Activated T-helper 9 cell treated with anti-CD3 and anti-CD28 coated beads, Interleukin-2, amount 50 U/mL, for 16 hours (primary cell): Measurements from ENCODE around the gene MCRS1.

ENCODE experiments used
- DNase-seq: peaks from one replicate; pipeline ENCODE4 v3.0.0-alpha.2; 2020; ENCODE audit warnings: low read depth

Gene MCRS1

DNA sequence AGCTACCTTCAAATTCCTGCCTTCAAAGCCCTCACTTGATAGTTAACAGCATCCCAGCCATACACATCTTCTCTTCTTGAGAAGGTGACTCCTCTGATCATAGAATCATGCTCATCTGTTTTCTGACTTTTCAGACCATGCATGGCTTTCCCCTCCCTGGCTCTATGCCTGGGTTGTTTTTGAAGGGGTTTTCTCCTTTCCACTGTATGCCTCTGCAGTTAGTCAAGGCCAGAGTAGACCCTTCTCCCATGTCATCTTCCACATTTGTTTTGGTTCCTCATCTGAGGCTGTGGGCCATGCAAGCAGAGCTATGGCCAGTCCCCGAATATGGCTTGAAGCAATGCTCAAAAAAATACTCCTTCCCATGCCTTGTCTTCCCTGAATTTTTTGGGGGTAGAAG lies 14.3 kb upstream of the MCRS1 start:
- no peak for DNase-seq

DNA sequence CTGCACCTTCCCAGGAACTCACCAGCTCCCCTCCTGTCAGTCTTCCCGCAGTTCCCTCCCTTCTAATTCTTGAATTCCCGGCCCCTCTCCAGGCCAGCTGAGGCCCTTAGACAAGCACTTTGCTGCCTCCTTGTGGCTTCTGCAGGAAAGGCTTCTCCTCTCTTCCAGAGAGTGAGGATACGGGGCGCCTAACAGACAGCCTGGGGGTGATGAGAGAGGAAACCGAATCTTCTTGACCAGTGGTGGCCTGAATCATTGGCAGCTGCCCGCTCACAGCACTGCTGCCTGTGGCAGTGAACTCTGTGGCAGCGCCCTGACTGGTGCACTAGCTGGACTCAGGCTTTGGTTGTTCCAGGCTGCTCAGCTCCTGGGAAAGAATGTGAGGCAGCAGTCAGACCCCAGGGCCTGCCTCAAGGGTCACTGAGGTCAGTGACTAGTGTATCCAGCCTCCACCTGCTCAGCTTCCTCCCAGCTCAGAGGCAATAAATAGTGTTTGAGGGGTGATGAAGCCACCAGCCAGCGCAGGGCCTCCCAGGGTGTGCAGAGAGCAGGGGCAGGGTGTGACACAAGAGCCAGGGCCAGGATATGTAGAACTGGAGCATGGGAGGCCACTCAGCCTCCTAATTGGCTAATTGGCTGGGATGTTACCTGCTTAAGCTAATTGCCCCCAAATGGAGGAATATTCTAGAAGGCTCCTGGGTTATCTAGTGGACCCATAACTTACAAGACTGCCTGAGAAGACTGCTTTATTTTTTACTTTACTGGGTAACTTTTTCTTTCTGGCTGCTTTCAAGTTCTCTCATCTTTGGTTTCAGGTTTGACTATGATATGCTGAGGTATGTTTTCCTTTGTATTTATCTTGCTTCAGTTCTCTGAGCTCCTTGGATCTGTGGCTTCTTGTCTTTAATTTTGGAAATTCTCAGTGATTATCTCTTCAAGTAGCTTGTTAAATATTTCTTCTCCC lies 12.9 kb upstream of the MCRS1 start:
- DNase-seq: peak; percentile 12

DNA sequence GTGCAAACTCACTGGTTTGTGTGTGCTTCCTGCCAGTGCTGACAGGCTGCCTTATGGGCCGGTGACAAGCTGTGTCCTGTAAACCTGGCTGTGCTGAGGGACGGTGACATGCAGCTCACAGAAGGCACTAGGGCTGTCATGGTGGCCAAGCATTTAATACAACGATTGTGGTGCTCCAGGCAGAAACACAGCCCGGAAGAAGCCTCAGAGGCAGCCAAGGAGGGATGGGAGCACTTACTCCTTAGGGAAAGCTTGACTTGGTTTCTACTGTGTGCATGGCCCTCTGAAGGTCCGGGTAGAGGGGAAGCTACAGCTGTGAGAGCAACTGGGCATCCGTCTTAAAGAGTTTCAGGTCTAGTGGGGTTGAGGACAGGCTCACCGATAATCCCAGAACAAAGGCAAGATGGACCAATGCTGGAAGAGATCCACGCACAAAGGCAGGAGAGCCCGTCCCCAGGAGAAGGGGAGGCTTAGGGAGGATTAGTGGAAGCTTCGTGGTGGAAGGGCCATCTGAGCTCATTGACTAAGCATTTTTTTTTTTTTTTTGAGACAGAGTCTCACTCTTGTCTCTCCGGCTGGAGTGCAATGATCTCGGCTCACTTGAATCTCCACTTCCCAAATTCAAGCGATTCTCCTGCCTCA lies 10.7 kb upstream of the MCRS1 start:
- DNase-seq: no peak

DNA sequence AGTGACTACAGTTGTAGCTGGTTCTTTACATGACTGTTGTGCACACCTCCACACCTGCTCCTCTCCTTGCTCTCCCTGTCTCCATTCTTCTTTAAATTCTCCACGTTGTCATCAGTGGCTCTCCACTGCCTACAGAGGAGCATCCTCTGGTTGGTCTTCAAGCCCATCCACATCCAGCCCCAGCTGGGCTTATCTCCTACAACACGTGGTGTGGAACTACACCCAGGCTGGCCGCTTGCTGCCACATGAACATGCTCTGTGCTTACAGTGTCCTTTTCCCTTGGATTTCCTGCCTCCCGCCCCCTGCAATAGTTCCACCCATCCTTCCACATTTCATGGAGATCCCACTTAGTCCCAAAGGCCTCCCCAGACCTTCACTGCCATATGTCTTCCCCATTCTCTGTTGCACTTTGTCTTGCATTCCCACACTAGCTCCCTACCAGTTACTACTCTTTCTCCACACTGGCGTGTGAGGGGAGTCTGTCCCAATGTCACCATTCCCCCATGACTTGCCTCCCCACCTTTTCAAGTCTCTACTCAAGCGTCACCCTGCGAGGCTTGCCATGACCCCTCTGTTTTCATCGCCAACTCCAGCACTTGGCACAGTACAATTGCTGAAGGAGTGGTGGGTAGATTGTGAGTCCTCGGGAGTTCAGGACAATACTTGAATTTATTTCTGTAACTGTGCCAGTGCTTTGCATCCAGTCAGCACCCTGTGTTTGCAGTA lies 9.8 kb upstream of the MCRS1 start:
- no peak for DNase-seq

DNA sequence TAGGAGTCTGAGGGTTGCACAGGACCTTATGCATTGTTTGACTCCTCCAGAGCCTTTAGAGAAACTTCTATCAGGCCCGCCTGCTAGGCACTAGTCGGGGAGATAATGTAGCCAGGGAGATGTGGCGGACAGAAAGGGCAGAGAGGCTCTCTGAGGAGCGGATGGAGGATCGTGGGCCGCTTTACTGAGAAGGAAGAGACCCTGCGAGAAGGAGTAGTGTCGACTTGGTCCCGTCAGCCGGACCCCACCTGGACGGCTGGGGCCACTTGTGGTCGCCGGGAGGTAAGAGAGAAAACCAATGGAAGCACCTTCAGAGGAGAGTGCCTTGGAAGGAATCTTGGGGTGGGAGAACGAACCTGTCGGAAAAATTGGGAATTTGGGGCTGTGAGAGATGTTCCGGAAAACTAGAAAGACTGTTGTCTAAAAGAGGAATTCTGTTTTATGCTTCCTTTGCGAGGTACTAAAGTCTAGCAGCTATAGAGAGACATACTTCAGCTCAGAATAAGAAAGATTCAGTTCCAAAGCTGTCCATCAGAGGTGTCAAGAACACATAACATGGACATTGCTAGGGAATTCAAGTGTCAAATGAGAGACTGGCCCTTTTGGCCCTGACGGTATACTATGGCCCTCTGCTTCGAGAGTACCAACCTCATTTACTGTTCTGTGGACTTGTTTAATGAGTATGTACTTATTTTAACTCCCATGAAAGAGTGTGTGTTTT lies 660 bp upstream of the MCRS1 start:
- no peak for DNase-seq

DNA sequence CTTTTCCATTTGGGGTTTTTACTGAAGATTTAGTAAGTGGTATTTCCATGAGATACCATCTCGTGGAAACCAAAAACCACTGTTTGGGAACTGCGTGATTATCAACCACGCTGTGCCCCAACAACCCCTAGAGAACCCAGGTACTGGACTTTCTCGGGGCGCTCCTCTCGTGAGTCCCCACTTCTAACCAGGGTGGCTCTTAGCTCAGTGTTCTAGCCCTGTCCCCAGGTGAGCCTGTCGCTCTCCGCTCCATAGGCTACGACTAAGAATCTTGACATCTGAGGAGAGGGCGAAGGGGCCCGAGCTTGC lies 686 bp downstream of the MCRS1 start:
- DNase-seq: no peak

DNA sequence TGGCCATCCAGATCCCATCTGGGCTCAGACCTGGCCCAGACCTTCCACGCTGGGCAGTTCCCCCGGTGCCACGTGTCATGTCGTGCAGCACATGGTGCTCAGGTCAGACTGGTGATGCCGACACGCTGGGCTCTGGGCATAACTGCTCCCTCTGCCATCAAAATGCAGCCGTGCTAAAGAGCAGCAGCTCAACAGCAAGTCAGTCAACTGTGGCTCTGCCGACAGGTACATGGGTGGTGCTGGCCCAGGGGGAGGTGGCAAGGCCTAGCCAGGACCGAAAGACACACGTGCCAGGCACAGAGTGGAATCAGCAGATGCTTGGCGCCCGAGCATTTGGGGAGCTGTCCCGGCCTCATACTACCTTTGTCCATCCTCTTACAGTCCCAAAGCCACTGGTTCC lies 1.6 kb downstream of the MCRS1 start:
- no peak for DNase-seq

DNA sequence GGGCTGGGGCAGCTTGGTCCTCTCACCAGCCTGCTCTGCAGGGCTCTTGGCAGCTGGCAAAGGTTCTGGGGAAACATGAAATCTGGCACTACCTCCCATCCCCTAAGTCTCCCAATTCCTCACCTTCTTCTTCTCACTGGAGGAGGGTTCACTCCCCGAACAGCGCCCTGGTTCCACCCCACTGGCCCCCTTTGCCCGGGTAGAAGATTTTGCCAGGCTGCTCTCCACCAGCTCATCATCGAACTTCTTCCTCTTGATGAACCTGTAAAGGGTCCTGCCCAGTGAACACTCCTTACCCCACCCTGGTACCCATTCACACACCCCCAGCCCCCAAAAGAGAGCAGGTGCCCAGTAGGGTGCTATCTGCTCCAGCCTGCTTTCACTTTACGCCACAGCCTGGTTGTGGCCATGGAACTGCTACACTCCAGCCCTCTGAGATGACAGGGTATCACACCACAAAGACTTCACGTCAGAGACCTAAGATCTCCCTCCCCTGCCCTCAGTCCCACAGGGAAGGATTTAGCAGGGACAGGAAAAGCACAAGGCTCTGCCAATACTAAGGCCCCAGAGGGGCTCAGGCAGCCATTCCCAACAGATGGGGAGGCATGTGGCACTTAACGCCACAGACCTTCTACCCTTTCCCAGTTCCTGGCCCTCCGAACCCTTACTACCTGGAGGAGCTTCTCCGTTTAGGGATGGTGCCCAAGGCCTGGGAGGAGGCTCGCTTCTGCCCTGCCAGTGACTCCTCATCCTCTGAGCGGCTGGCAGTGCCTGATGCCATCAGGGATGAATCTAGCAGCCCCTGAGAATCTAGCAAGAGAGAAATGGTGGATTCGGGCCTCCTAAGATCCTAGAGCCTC lies 2.3 kb downstream of the MCRS1 start:
- DNase-seq: no peak

DNA sequence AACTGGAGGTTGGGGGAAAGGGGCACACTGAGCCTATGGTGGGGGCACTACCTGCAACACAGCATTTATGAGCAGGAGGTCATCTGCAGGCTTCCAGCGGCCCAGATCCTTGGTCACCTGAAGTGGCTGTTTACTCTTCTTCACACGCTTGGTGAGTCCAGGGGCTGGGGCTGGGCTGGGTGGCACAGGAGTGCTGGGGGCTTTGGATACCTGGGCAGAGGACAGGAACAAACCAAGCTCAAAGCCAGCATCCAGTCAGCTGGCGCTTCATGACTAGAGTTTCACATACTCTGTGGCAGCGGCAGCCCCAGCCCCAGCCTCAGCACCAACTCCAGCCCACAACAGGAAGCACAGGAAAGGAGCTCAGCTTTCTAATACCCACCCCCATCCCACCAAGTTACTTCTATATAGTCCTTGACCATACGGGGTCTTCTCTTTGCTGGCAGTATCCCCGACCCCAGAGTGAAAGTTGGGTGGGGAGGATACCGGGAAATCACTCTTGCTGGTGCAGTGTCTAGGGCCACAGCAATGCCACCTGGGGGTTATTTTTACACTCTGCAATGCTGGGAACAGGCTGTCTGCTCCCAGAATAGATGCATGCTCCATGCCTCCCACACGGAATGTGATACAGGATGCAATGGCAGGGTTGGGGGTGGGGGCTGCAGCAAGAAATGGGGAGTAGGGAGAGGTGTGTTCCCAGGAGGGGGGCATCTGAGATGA lies 3.1 kb downstream of the MCRS1 start:
- no peak for DNase-seq

DNA sequence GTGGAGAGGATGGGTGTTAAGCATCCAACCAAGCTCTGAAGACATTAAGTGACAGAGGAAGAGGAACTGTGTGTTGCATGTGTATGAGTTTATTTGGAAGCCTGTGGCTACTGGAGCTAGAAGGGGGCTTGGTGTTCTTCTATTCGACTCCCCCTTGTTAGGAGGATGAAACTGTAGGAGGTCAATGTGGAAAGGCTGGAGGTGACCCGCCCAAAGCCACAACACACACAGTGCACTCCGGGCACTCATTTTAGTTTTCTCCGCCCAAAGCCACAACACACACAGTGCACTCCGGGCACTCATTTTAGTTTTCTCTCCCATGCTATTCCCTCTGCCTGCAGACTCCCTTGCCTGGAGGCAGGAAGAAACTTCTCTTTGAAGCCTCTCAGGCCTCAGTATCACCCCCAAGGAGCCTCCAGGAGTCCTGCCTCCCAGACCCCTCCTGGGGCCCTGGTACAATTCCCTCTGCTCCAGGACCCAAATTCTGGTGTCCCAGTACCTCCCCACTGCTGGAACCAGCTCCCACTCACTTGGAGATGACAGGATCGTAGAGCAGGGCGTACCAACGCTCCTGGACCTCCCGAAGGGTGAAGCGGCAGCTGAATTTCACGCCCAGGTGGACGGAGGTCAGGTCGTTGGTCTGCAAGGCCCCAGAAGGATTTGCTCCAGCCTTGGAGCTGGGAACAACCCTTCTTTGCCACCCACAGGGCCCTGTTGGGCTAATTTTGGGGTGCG lies 3.8 kb downstream of the MCRS1 start:
- DNase-seq: no peak

DNA sequence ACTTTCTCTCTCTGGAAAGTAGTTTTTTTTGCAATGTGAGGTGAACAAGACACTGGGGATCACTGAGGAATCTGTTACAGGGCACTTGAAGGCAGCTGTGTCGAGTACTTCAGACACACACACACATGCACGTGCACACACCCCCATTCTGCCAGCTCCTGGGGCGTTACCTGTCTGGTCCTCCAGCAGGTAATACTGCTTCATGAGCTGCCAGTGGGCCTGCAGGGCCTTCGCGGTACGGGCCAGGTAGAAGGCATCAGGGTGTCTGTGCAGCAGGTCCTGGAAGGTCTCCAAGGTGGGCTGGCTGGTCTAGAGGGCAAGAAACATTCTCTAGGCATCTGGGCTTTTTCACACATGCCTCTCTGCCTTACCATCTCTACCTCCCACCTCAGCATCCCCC lies 5.1 kb downstream of the MCRS1 start:
- DNase-seq: no peak

DNA sequence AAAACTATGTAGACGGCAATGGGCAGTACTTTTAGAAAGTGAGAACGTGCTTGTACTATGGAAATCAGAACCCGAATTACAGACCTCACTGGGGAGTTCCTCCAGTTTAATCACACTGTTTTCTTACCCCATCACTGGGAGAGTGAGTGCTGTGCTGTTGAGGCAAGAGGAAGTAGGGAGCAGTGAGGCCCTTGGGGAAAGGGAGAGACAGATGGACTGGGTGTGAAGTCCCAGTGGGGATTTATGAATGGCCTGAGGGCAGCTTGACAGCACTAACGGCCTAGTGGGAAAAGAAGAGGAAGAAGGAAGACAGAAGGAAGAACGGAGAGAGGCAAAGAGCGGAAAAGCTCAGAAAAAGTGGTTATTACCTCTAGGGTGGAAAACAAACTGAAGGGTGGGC lies 5.7 kb downstream of the MCRS1 start:
- no peak for DNase-seq

DNA sequence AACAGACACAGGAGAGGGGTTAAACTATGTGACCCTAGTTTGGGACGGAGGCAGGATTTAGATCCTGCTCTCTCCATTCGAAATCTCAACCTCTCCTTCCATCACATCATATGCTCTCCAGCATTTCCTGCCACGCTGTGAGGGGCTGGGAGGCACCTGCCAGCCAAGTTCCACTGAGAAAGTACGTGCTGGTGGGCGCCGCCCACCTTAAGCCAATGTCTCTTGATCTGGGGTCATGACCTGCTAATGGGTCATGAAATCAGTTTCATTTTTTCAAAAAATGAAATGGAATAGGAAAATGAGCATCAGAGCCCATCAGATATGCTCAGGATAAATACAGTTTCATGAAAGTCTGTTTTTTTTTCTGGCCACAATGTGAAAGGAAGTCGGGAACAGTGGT lies 7.2 kb downstream of the MCRS1 start:
- no peak for DNase-seq

DNA sequence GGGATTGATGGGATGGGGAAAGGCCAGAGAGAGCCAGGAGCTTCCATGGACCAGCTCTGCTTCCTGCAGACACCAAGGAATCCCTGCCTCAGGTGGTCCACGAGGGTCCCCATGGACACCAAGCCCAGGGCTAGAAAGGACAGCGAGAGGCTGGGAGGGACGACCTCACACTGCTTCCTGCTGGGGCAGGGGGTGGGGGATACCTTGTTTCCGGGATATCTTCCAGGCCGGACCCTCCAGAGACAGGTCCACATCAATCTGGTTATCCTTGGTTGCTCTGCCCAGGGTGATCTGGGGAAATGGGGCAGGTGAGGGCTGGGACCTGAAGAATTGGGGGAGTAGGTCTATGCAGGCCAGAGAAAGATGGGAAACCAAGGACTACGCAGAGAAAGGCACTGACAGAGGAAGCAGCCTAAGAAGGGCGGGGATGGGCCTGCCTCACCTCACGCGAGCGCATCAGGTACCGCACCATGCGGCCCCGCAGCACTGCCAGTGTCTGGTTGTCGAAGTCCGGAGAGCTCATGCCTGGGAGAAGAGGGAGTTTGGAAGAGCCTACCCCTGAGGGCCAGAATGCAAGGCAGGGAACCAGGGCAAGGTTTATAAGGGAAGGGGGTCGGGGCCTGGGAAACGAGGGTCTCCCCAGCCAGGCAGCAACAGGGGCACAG lies 8.8 kb downstream of the MCRS1 start:
- no peak for DNase-seq

DNA sequence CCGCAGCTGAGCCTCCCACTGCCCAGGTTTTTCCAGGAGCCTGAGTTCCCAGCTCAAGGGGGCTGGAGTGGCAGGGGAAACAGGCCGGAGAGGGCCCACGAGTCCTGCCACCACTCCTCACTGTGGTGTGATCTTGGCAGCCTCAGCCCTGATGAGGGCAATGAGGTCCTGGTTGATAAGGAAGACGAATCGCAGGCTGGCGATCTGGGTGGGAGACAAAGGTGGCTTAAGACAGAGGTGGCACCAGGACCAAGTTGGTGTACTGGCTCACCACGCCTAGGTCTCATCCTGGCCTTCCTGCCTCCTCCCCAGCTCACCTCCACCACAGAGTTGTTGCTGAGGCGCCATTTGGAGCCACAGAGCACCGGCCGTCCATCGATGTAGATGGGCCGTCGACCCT lies 9.4 kb downstream of the MCRS1 start:
- DNase-seq: no peak

DNA sequence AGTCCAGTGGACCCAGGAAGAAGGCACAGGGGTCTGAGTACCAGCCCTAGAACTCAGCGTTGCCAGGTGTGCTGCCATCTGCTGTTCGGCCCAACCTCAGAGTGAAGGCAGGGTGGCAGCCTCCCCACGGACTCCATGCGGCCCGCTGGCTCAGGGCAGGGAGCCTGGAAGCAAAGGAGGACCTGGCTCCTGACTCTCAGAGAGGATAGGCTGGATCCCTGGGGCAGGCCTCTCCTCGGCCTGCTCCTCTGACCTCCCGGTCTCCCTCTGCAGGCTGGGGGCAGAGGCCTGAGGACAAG lies 10.1 kb downstream of the MCRS1 start:
- no peak for DNase-seq

DNA sequence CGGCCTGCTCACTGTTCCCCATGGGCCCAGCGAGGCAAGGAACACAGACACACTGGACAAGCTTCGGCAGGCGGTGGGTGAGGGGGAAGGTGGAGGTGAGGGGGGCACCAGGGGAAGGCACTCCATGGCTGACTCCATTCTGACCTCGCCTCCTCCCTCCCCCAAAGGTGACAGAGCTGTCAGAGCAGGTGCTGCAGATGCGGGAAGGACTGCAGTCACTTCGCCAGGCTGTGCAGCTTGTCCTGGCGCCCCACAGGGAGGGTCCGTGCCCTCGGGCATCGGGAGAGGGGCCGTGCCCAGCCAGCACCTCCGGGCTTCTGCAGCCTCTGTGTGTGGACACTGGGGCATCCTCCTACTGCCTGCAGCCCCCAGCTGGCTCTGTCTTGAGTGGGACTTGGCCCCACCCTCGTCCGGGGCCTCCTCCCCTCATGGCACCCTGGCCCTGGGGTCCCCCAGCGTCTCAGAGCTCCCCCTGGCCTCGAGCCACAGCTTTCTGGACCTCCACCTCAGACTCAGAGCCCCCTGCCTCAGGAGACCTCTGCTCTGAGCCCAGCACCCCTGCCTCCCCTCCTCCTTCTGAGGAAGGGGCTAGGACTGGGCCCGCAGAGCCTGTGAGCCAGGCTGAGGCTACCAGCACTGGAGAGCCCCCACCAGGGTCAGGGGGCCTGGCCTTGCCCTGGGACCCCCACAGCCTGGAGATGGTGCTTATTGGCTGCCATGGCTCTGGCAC lies 10.6 kb downstream of the MCRS1 start:
- no peak for DNase-seq

DNA sequence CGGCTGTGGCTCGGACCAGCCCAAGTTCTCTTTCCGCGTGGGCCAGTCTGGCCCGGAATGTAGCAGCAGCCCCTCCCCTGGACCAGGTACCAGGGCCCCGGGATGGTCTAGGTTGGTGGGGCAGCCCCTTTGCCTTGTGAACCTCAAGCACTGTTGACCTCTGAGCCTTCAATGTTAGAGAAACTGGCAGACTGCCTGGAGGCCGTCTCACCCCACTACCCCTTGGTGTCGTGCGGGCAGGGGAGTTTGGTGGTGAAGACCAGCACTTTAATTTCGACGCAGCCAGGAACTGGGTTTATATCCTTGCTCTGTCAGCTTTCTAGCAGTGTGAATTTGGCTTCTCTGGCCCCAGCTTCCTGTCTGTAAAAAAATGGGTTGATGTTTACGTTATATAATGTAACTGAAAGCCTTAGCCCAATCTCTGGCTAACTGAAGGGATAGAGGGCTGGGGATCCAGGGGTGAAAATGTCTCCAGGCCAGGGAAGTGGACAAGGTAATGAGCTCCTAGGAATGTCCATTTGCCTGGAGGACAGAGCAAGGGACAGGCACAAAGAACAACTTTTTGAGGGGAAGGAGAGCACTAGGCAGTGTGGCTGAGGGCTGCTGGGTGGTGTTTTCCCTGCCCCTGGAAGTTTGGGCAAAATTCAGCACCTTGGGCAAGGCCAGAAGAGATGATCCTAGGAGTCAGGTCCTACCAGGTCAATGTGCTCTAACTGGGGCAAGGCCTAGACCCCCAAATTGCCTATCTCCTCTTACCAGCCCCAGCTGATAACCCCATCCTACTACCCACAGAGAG lies 11.4 kb downstream of the MCRS1 start:
- no peak for DNase-seq
